Trophoblast cell (in vitro differentiated cells and primary cell): Measurements from ENCODE around the gene PPP1R7.

Source experiments
- DNase-seq, 2 donors: peaks; one replicate each; pipeline ENCODE4 v3.0.0-alpha.2; 2016
- H2AFZ ChIP-seq: 2 replicates; pipeline ENCODE4 v1.6.1; 2013; ENCODE audit warnings: low read length, moderate library complexity, mild to moderate bottlenecking; ENCODE audit not compliant: insufficient read depth, poor library complexity
- H2AK5ac ChIP-seq: 2 replicates; pipeline ENCODE4 v1.6.1; 2013; ENCODE audit warnings: mild to moderate bottlenecking, low read length
- H2BK120ac ChIP-seq: 2 replicates; pipeline ENCODE4 v1.6.1; 2013; ENCODE audit warnings: low read length, mild to moderate bottlenecking, moderate library complexity; ENCODE audit not compliant: insufficient read depth, poor library complexity
- H2BK12ac ChIP-seq: 2 replicates; pipeline ENCODE4 v1.6.1; 2013; ENCODE audit warnings: mild to moderate bottlenecking, low read length, moderate library complexity
- H2BK5ac ChIP-seq: 2 replicates; pipeline ENCODE4 v1.6.1; 2013; ENCODE audit warnings: low read length, low read depth, moderate library complexity, mild to moderate bottlenecking; ENCODE audit not compliant: poor library complexity
- H3K14ac ChIP-seq: 2 replicates; pipeline ENCODE4 v1.6.1; 2013; ENCODE audit warnings: mild to moderate bottlenecking, low read length
- H3K18ac ChIP-seq: 2 replicates; pipeline ENCODE4 v1.6.1; 2013; ENCODE audit warnings: mild to moderate bottlenecking, low read length
- H3K23ac ChIP-seq: 2 replicates; pipeline ENCODE4 v1.6.1; 2013; ENCODE audit warnings: low read length
- H3K27ac ChIP-seq: 2 replicates; pipeline ENCODE4 v1.5.1; 2013; ENCODE audit warnings: low read depth, mild to moderate bottlenecking, inconsistent platforms, low read length, moderate library complexity
- H3K27me3 ChIP-seq: 2 replicates; pipeline ENCODE4 v1.6.1; 2013; ENCODE audit warnings: inconsistent platforms, mild to moderate bottlenecking, low read length, moderate library complexity; ENCODE audit not compliant: insufficient read depth
- H3K36me3 ChIP-seq, 2 experiments: 1 replicate in 1 of 2; 2 replicates in 1 of 2; pipeline ENCODE4 v1.6.1; 2013; ENCODE audit warnings: low read length in 2 of 2, mild to moderate bottlenecking in 2 of 2, moderate library complexity in 1 of 2; ENCODE audit not compliant: insufficient read depth in 2 of 2, control insufficient read depth in 1 of 2
- H3K4ac ChIP-seq: 2 replicates; pipeline ENCODE4 v1.6.1; 2013; ENCODE audit warnings: low read depth, mild to moderate bottlenecking, low read length, moderate library complexity
- H3K4me1 ChIP-seq, 2 experiments: 1 replicate in 1 of 2; 2 replicates in 1 of 2; pipeline ENCODE4 v1.6.1; 2013; ENCODE audit warnings: low read length in 2 of 2, mild to moderate bottlenecking in 2 of 2, moderate library complexity in 1 of 2; ENCODE audit not compliant: insufficient read depth in 2 of 2, control insufficient read depth in 1 of 2
- H3K4me2 ChIP-seq: 2 replicates; pipeline ENCODE4 v1.6.1; 2013; ENCODE audit warnings: inconsistent platforms, mild to moderate bottlenecking, low read length, moderate library complexity
- H3K4me3 ChIP-seq: 2 replicates; pipeline ENCODE4 v1.5.1; 2013; ENCODE audit warnings: mild to moderate bottlenecking, low read depth, low read length, inconsistent platforms
- H3K79me1 ChIP-seq: one replicate; pipeline ENCODE4 v1.6.1; 2013; ENCODE audit warnings: low read length
- H3K79me2 ChIP-seq: 2 replicates; pipeline ENCODE4 v1.6.1; 2013; ENCODE audit warnings: low read length, mild to moderate bottlenecking; ENCODE audit not compliant: control insufficient read depth, insufficient read depth, poor library complexity
- H3K9ac ChIP-seq: 2 replicates; pipeline ENCODE4 v1.6.1; 2013; ENCODE audit warnings: mild to moderate bottlenecking, low read length
- H3K9me3 ChIP-seq: 2 replicates; pipeline ENCODE4 v1.6.1; 2013; ENCODE audit warnings: low read depth, mild to moderate bottlenecking, control low read depth, inconsistent platforms, low read length; ENCODE audit not compliant: insufficient read depth
- H4K12ac ChIP-seq: 2 replicates; pipeline ENCODE4 v1.6.1; 2013; ENCODE audit warnings: low read depth, mild to moderate bottlenecking, low read length, moderate library complexity
- H4K8ac ChIP-seq: 2 replicates; pipeline ENCODE4 v1.6.1; 2013; ENCODE audit warnings: low read depth, mild to moderate bottlenecking, low read length, moderate library complexity
- H4K91ac ChIP-seq: one replicate; pipeline ENCODE4 v1.6.1; 2013; ENCODE audit warnings: low read depth, mild to moderate bottlenecking, low read length, moderate library complexity
- WGBS: extraction: QIAGEN DNeasy Blood & Tissue Kit; methylation state at CpG from one replicate; pipeline ENCODE4 v1.1.7; 2013; ENCODE audit warnings: missing lambda C conversion rate; ENCODE audit not compliant: insufficient read length, insufficient coverage; ENCODE audit errors: extremely low coverage; 5-methylcytosine and 5-hydroxymethylcytosine counted together

Gene PPP1R7

GRCh38 chr2:241189093-241189855 lies 39.0 kb downstream of the PPP1R7 start:
- Histone ChIP-seq H3K18ac (no peak overlapping the region), H3K36me3 (no peaks in the 10 kb centered on the region), H3K9ac (no peak overlapping the region), H2BK12ac (no peak overlapping the region), H3K14ac (no peak overlapping the region), H3K4me2 (no peak overlapping the region), H3K4ac (no peak overlapping the region), H3K23ac (no peak overlapping the region), H3K79me1 (no peaks in the 10 kb centered on the region), H3K4me3 (no peak overlapping the region), H2AK5ac (no peak overlapping the region), H3K79me2 (no peaks in the 10 kb centered on the region), H4K12ac (no peak overlapping the region), H3K27ac (no peak overlapping the region), H3K9me3 (no peaks in the 10 kb centered on the region), H4K8ac (no peak overlapping the region), H4K91ac (no peak overlapping the region), H2BK5ac (no peak overlapping the region), H3K4me1 (peaks cover 0 to 3% of the 10 kb centered on the region in 2 experiments), H3K27me3 (no peaks in the 10 kb centered on the region), H2AFZ (no peak overlapping the region), H2BK120ac (no peak overlapping the region)
- DNase-seq: no peak
- WGBS: no CpG with 5 or more reads among the region's 32 CpGs

DNA sequence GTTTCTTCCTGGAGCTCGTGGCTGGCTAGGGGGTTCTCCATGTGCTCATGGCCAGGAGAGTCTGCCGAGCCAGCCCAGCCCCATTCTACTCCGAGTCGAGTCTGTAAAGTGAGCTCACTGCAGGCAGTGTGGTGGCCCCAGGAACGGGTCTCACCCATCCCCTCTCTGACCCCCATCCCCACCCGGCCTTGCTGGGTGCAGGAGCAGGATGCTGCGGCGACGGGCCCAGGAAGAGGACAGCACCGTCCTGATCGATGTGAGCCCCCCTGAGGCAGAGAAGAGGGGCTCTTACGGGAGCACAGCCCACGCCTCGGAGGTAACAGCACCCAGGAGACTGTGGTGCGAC lies 39.6 kb downstream of the PPP1R7 start:
- Histone ChIP-seq H3K4me3 (no peak overlapping the region), H2AK5ac (no peak overlapping the region), H4K12ac (no peak overlapping the region), H3K79me2 (no peaks in the 10 kb centered on the region), H2BK120ac (no peak overlapping the region), H3K9me3 (no peaks in the 10 kb centered on the region), H4K91ac (no peak overlapping the region), H3K27ac (no peak overlapping the region), H3K36me3 (no peaks in the 10 kb centered on the region), H2BK12ac (no peak overlapping the region), H2AFZ (no peak overlapping the region), H3K4ac (no peak overlapping the region), H3K23ac (no peak overlapping the region), H3K4me1 (peaks cover 0 to 3% of the 10 kb centered on the region in 2 experiments), H3K79me1 (no peaks in the 10 kb centered on the region), H3K14ac (no peak overlapping the region), H3K27me3 (no peaks in the 10 kb centered on the region), H2BK5ac (no peak overlapping the region), H4K8ac (no peak overlapping the region), H3K18ac (no peak overlapping the region), H3K4me2 (no peak overlapping the region), H3K9ac (no peak overlapping the region)
- no CpG with 5 or more reads among the region's 15 CpGs for WGBS
- DNase-seq: no peak

DNA sequence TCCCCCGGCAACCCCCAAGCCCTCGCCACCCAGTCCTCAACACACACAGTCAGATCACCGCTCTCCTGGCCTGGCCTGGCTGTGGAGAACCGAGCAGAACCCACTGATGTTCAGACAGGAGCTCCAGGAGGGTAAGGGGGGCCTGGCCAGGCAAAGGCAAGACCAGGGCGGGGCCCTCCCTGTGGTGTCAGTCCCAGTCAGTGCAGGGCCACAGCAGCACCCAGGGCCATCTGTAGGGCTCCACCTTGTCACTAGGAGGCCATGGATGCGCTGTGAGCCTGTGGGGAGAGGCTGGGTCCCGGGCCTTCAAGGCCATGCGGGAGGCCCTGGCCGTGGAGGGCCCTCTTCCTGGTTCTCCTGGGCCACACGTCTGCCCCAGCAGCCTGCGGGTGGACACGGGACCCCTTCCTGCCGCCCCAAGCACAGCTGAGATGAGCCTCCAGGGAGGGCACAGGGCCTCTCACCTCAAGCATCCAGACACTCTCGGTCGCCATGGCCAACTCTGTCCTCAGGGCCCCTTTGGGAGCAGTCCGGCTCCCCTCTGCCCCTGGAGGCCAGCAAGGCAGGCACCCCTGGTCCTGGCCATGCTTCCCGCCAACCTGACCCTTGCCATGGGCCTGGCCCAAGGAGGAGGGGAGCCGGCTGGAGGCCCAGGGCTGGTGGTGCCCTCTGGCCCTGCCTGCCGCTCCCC lies 40.2 kb downstream of the PPP1R7 start:
- H2AFZ ChIP-seq: no peak overlapping the region
- H2AK5ac ChIP-seq: no peak overlapping the region
- H3K4me3 ChIP-seq: no peak overlapping the region
- no peak overlapping the region for H4K12ac ChIP-seq
- H3K9me3 ChIP-seq: no peaks in the 10 kb centered on the region
- no peak overlapping the region for H3K9ac ChIP-seq
- no peak overlapping the region for H3K23ac ChIP-seq
- DNase-seq: no peak
- no peak overlapping the region for H4K91ac ChIP-seq
- no peak overlapping the region for H2BK5ac ChIP-seq
- no peak overlapping the region for H2BK120ac ChIP-seq
- H4K8ac ChIP-seq: no peak overlapping the region
- no peaks in the 10 kb centered on the region for H3K27me3 ChIP-seq
- H3K4me1 ChIP-seq: peaks cover 0 to 3% of the 10 kb centered on the region in 2 experiments
- H3K36me3 ChIP-seq: no peaks in the 10 kb centered on the region
- H3K27ac ChIP-seq: no peak overlapping the region
- no peak overlapping the region for H3K18ac ChIP-seq
- H3K79me2 ChIP-seq: no peaks in the 10 kb centered on the region
- no peak overlapping the region for H3K14ac ChIP-seq
- no peaks in the 10 kb centered on the region for H3K79me1 ChIP-seq
- no peak overlapping the region for H3K4ac ChIP-seq
- no peak overlapping the region for H2BK12ac ChIP-seq
- no peak overlapping the region for H3K4me2 ChIP-seq
- WGBS: no CpG with 5 or more reads among the region's 19 CpGs

- WGBS: no CpG with 5 or more reads among the region's 14 CpGs
- Histone ChIP-seq H4K12ac (no peak overlapping the region), H3K4me2 (no peak overlapping the region), H2AK5ac (no peak overlapping the region), H3K9ac (no peak overlapping the region), H2BK120ac (no peak overlapping the region), H4K8ac (no peak overlapping the region), H3K79me1 (no peaks in the 10 kb centered on the region), H3K14ac (no peak overlapping the region), H2AFZ (no peak overlapping the region), H3K36me3 (no peaks in the 10 kb centered on the region), H3K18ac (no peak overlapping the region), H2BK12ac (no peak overlapping the region), H3K4me1 (peaks cover 0 to 3% of the 10 kb centered on the region in 2 experiments), H3K4me3 (no peak overlapping the region), H3K23ac (no peak overlapping the region), H3K79me2 (no peaks in the 10 kb centered on the region), H2BK5ac (no peak overlapping the region), H3K27ac (no peak overlapping the region), H3K9me3 (no peaks in the 10 kb centered on the region), H3K4ac (no peak overlapping the region), H4K91ac (no peak overlapping the region), H3K27me3 (no peaks in the 10 kb centered on the region)
- DNase-seq: no peak
Observed at GRCh38 chr2:241191081-241191480, 40.8 kb downstream of the PPP1R7 start.
